SK-N-SH (cell line): ENCODE data around the gene SEPTIN11. TPM values are rescaled to one million over a fixed set of nuclear protein-coding genes. Genes with fewer than 3 reads are reported as not detected.

Experiments used
- CTCF ChIA-PET: fragments of 300-600, 350-600 bp; formaldehyde crosslinking; extraction: SDS; loops from one replicate; lab custom pipeline; 2021; lab: Yijun Ruan, JAX
- POLR2A ChIA-PET: fragments of 350-600 bp; sonication (Branson Sonifier 250); formaldehyde crosslinking; extraction: SDS; loops from one replicate; lab custom pipeline; 2020; ENCODE audit warnings: antibody characterized with exemption, inconsistent platforms; lab: Yijun Ruan, JAX
- DNase-seq: peaks from one replicate; pipeline ENCODE4 v3.0.0; 2012
- H2AFZ ChIP-seq: fragments of 200-600 bp; sonication (generic); 2 replicates; pipeline ENCODE4 v1.8.1; 2016; ENCODE audit warnings: antibody characterized with exemption, mild to moderate bottlenecking, low read depth
- H3F3A ChIP-seq: fragments of 200-600 bp; sonication (generic); replicated peaks from 2 replicates; pipeline ENCODE3; 2016; ENCODE audit warnings: antibody characterized with exemption, mild to moderate bottlenecking; ENCODE audit not compliant: insufficient read depth
- H3K27ac ChIP-seq, 2 experiments: fragments of 200-500 bp in 1 of 2; fragments of 200-600 bp in 1 of 2; sonication (Bioruptor generic) in 1 of 2; sonication (generic), shearing (Covaris generic) in 1 of 2; 2 replicates each; pipeline versions ENCODE4 v1.5.1 to v1.6.1; 2014 to 2016; ENCODE audit warnings: low read depth in 2 of 2, inconsistent platforms in 1 of 2, low read length in 1 of 2, mild to moderate bottlenecking in 1 of 2, mixed read lengths in 1 of 2
- H3K27me3 ChIP-seq: fragments of 200-600 bp; sonication (generic), shearing (Covaris generic); 2 replicates; pipeline ENCODE4 v1.6.1; 2016; ENCODE audit warnings: mixed run types; ENCODE audit not compliant: insufficient read depth
- H3K36me3 ChIP-seq, 2 experiments: fragments of 200-500 bp in 1 of 2; fragments of 200-600 bp in 1 of 2; sonication (Bioruptor generic) in 1 of 2; sonication (generic) in 1 of 2; replicated peaks in 1 of 2; 2 replicates each; pipeline versions ENCODE3 to v1.5.1; 2014 to 2016; ENCODE audit warnings: low read length in 1 of 2, mild to moderate bottlenecking in 1 of 2; ENCODE audit not compliant: insufficient read depth in 2 of 2, control insufficient read depth in 1 of 2
- H3K4me1 ChIP-seq, 2 experiments: fragments of 200-500 bp in 1 of 2; fragments of 200-600 bp in 1 of 2; sonication (Bioruptor generic) in 1 of 2; sonication (generic), shearing (Covaris generic) in 1 of 2; 2 replicates each; pipeline versions ENCODE4 v1.5.1 to v1.6.1; 2014 to 2016; ENCODE audit warnings: low read depth in 1 of 2, low read length in 1 of 2, mixed run types in 1 of 2; ENCODE audit not compliant: insufficient read depth in 2 of 2, control insufficient read depth in 1 of 2
- H3K4me2 ChIP-seq: fragments of 200-600 bp; sonication (generic), shearing (Covaris generic); 2 replicates; pipeline ENCODE4 v1.6.1; 2017; ENCODE audit warnings: mixed run types
- H3K4me3 ChIP-seq, 2 experiments: fragments of 200-500 bp in 1 of 2; fragments of 200-600 bp in 1 of 2; sonication (Bioruptor generic) in 1 of 2; sonication (generic), shearing (Covaris generic) in 1 of 2; 2 replicates each; pipeline versions ENCODE4 v1.5.1 to v1.8.1; 2014 to 2016; ENCODE audit warnings: low read depth in 2 of 2, inconsistent platforms in 1 of 2, low read length in 1 of 2, mild to moderate bottlenecking in 1 of 2, mixed read lengths in 1 of 2, moderate library complexity in 1 of 2
- H3K79me2 ChIP-seq: fragments of 200-600 bp; sonication (generic); 2 replicates; pipeline ENCODE4 v1.8.1; 2017; ENCODE audit warnings: mild to moderate bottlenecking; ENCODE audit not compliant: insufficient read depth
- H3K9ac ChIP-seq: fragments of 200-600 bp; sonication (generic); 2 replicates; pipeline ENCODE4 v1.6.1; 2017; ENCODE audit warnings: mixed run types
- H3K9me2 ChIP-seq: fragments of 200-600 bp; sonication (generic); 2 replicates; pipeline ENCODE4 v1.6.1; 2017; ENCODE audit warnings: mixed run types
- H3K9me3 ChIP-seq: fragments of 200-600 bp; sonication (generic); 2 replicates; pipeline ENCODE4 v1.6.1; 2017; ENCODE audit warnings: mixed run types, mild to moderate bottlenecking, moderate library complexity
- H4K20me1 ChIP-seq: fragments of 200-600 bp; sonication (generic); 2 replicates; pipeline ENCODE4 v1.6.1; 2017; ENCODE audit warnings: mild to moderate bottlenecking, mixed run types; ENCODE audit not compliant: insufficient read depth
- CHD2 ChIP-seq: fragments of 150-350 bp; IDR thresholded peaks from 2 replicates; pipeline ENCODE4 v1.6.1; 2018; ENCODE audit warnings: low read length; ENCODE audit not compliant: partially characterized antibody
- ELF1 ChIP-seq: IDR thresholded peaks from 2 replicates; pipeline ENCODE4 v1.4.0; 2012
- FOSL2 ChIP-seq: IDR thresholded peaks from 2 replicates; pipeline ENCODE4 v1.4.0; 2012; ENCODE audit warnings: low read depth, mild to moderate bottlenecking, moderate library complexity, borderline replicate concordance
- GATA2 ChIP-seq: sonication (generic); formaldehyde crosslinking; IDR thresholded peaks from 2 replicates; pipeline ENCODE4 v1.5.0; 2020; ENCODE audit warnings: mild to moderate bottlenecking, missing genetic modification reagents
- JUND ChIP-seq: IDR thresholded peaks from 2 replicates; pipeline ENCODE4 v1.4.0; 2012
- MAX ChIP-seq: IDR thresholded peaks from 2 replicates; pipeline ENCODE4 v1.4.0; 2012; ENCODE audit warnings: low read depth
- MXI1 ChIP-seq: IDR thresholded peaks from 2 replicates; pipeline ENCODE4 v1.6.1; 2012; ENCODE audit warnings: mild to moderate bottlenecking, low read depth, low read length, improper control_type of control experiment
- NRF1 ChIP-seq: IDR thresholded peaks from 2 replicates; pipeline ENCODE4 v1.6.1; 2012; ENCODE audit warnings: low read depth, mild to moderate bottlenecking, low read length
- POLR2AphosphoS5 ChIP-seq: IDR thresholded peaks from 2 replicates; pipeline ENCODE4 v1.6.1; 2012; ENCODE audit warnings: low read depth, low read length
- RAD21 ChIP-seq: IDR thresholded peaks from 2 replicates; pipeline ENCODE4 v1.6.1; 2012; ENCODE audit warnings: mild to moderate bottlenecking, low read length
- RFX5 ChIP-seq: IDR thresholded peaks from 2 replicates; pipeline ENCODE4 v1.6.1; 2012; ENCODE audit warnings: mild to moderate bottlenecking, improper control_type of control experiment, low read length
- SIN3A ChIP-seq: IDR thresholded peaks from 2 replicates; pipeline ENCODE4 v1.6.1; 2012; ENCODE audit warnings: low read depth, mild to moderate bottlenecking, low read length, moderate library complexity, borderline replicate concordance
- SMC3 ChIP-seq: IDR thresholded peaks from 2 replicates; pipeline ENCODE4 v1.6.1; 2012; ENCODE audit warnings: low read depth, low read length, improper control_type of control experiment
- TCF12 ChIP-seq: IDR thresholded peaks from 2 replicates; pipeline ENCODE4 v1.4.0; 2012
- TEAD4 ChIP-seq: IDR thresholded peaks from 2 replicates; pipeline ENCODE4 v1.4.0; 2012; ENCODE audit warnings: mild to moderate bottlenecking, borderline replicate concordance; ENCODE audit not compliant: insufficient read depth
- YY1 ChIP-seq: IDR thresholded peaks from 2 replicates; pipeline ENCODE4 v1.4.0; 2012; ENCODE audit warnings: low read depth, mild to moderate bottlenecking
- ZBTB33 ChIP-seq: IDR thresholded peaks from 2 replicates; pipeline ENCODE4 v1.4.0; 2012; ENCODE audit warnings: low read depth, borderline replicate concordance
- WGBS: methylation state at CpG from one replicate; pipeline ENCODE4 v1.1.6; 2017; ENCODE audit warnings: low lambda C conversion rate; 5-methylcytosine and 5-hydroxymethylcytosine counted together
- polyA plus RNA-seq, 3 experiments: library from polyadenylated mRNA; depleted of rRNA; stranded (reverse); fragments of >200 nt; gene quantifications; 2 replicates each; pipeline ENCODE4 v1.2.3, GENCODE V29; 2012

Gene SEPTIN11
- polyA plus RNA-seq, 1 of the 3 experiments (the other 2 are of a cell fraction), result 47.4 TPM

- H2AFZ ChIP-seq, result no peak overlapping the region
- DNase-seq, result no peak
- H4K20me1 ChIP-seq, result peaks cover 85% of the 10 kb centered on the region
Observed at GRCh38 chr4:76958891-76959290, 9.3 kb downstream of the SEPTIN11 start.

GRCh38 chr4:76960014-76960413 lies 10.5 kb downstream of the SEPTIN11 start:
- Histone ChIP-seq H3K4me1 (peaks cover 3 to 5% of the 10 kb centered on the region in 2 experiments; a peak in 3 of 4 replicates), H3K9me3 (no peaks in the 10 kb centered on the region)
- TF ChIP-seq MXI1 (no peak), CHD2 (no peak), MAX (no peak), RAD21 (no peak), ELF1 (no peak), TEAD4 (no peak), TCF12 (no peak), RFX5 (no peak), GATA2 (CRISPR knock-in tag) (no peak), ZBTB33 (no peak), SIN3A (no peak), JUND (no peak), FOSL2 (no peak), YY1 (no peak), NRF1 (no peak), POLR2AphosphoS5 (no peak)
- TF ChIP-seq, all 33 proteins: peak for 0
- 89% methylated on average over 4 of the region's 4 CpGs for WGBS
- H3K9ac ChIP-seq, result no peak overlapping the region
- no peak overlapping the region for H3K4me2 ChIP-seq
- no peaks in the 10 kb centered on the region for H3K27me3 ChIP-seq
- peaks cover 85% of the 10 kb centered on the region for H4K20me1 ChIP-seq
- no peak for DNase-seq
- H3K36me3 ChIP-seq, result peaks cover 12 to 14% of the 10 kb centered on the region in 2 experiments
- H3K79me2 ChIP-seq, result peaks cover 100% of the 10 kb centered on the region
- ChIA-PET POLR2A (no interaction called here), CTCF (no interaction called here)
- H3K9me2 ChIP-seq, result no peaks in the 10 kb centered on the region
- H3K4me3 ChIP-seq, result no peak overlapping the region
- H3K27ac ChIP-seq, result no peak overlapping the region
- H3F3A ChIP-seq, result no peaks in the 10 kb centered on the region
- H2AFZ ChIP-seq, result no peak overlapping the region

More at GRCh38 chr4:76958891-76959290, 9.3 kb downstream of the SEPTIN11 start:
- H3K79me2 ChIP-seq, result peaks cover 100% of the 10 kb centered on the region
- H3K36me3 ChIP-seq, result peaks cover 12 to 14% of the 10 kb centered on the region in 2 experiments
- H3K9ac ChIP-seq, result no peak overlapping the region
- no peaks in the 10 kb centered on the region for H3K27me3 ChIP-seq
- TF ChIP-seq RFX5 (no peak), CHD2 (no peak), SMC3 (no peak)
- TF ChIP-seq, all 33 proteins: peak for 0
- H3K4me2 ChIP-seq, result no peak overlapping the region
- H3K9me2 ChIP-seq, result no peaks in the 10 kb centered on the region
- H3K9me3 ChIP-seq, result no peaks in the 10 kb centered on the region
- ChIA-PET POLR2A (no interaction called here), CTCF (no interaction called here)
- 98% methylated on average over 5 of the region's 5 CpGs for WGBS
- H3K4me3 ChIP-seq, result no peak overlapping the region
- H3F3A ChIP-seq, result no peaks in the 10 kb centered on the region
- H3K27ac ChIP-seq, result no peak overlapping the region
- peaks cover 5 to 11% of the 10 kb centered on the region in 2 experiments; a peak in 3 of 4 replicates for H3K4me1 ChIP-seq
